GM10266 (cell line): ENCODE measurements around the gene RNF130.
"Not testable (repeated sequence)": the region's sequence is repeated elsewhere in the genome, so short reads cannot be mapped to it uniquely, and the experiment has no call there.

Experiments
- DNase-seq: peaks from one replicate; pipeline ENCODE4 v3.0.0; 2012; ENCODE audit errors: extremely low spot score
- TF ChIP-seq, protein P1 (sequence below): IDR thresholded peaks from 2 replicates; pipeline ENCODE4 v1.5.1; 2012; ENCODE audit warnings: mild to moderate bottlenecking, low read depth; ENCODE audit not compliant: control insufficient read depth, insufficient read depth; ENCODE audit errors: missing control alignments

The RNF130 gene

DNA sequence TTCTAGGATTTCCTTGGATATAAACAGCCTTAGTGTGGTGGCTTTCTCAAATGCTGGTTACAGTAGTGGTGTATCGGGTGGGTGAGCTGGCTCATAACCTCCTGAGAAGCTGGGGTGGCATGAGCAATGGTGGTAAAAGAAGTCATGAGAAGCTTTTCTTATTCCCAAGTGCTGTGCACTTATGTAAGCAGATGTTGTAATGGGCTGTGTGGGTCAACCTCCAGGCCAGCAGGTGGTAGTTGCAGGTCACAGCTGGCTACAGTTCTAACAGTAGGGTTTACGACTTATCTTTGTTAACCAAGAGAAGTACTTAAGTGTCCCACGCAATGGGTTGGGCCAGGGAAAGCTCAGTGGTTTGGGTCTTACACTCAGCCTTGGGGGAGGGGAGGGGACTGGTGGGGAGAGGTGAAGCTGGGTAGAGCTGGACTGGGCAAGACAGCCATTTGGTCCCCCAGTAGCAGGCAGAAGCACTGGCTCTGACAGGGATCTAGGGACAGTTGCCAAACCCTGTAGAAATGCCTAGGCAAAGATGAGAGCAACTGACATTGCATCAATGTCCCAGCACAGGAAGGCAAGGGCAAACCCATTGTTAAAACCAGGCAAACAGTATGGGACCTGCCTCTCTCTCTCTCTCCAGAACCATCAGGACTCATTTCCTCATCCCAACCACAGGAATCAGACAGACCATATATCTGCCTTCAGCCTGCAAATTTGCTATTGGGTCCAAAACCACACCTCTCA is 76.8 kb downstream of the RNF130 start:
- no peak for DNase-seq
- TF ChIP-seq, protein P1, sequence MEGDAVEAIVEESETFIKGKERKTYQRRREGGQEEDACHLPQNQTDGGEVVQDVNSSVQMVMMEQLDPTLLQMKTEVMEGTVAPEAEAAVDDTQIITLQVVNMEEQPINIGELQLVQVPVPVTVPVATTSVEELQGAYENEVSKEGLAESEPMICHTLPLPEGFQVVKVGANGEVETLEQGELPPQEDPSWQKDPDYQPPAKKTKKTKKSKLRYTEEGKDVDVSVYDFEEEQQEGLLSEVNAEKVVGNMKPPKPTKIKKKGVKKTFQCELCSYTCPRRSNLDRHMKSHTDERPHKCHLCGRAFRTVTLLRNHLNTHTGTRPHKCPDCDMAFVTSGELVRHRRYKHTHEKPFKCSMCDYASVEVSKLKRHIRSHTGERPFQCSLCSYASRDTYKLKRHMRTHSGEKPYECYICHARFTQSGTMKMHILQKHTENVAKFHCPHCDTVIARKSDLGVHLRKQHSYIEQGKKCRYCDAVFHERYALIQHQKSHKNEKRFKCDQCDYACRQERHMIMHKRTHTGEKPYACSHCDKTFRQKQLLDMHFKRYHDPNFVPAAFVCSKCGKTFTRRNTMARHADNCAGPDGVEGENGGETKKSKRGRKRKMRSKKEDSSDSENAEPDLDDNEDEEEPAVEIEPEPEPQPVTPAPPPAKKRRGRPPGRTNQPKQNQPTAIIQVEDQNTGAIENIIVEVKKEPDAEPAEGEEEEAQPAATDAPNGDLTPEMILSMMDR, result no peak

DNA sequence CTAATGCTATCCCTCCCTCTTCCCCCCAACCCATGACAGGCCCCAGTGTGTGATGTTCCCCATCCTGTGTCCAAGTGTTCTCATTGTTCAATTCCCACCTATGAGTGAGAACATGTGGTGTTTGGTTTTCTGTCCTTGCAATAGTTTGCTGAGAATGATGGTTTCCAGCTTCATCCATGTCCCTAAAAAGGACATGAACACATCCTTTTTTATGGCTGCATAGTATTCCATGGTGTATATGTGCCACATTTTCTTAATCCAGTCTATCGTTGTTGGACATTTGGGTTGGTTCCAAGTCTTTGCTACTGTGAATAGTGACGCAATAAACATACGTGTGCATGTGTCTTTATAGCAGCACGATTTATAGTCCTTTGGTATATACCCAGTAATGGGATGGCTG is 78.7 kb downstream of the RNF130 start:
- not testable (repeated sequence) for DNase-seq

GRCh38 chr5:179991106-179991505 is 80.5 kb downstream of the RNF130 start:
- no peak for DNase-seq

DNA sequence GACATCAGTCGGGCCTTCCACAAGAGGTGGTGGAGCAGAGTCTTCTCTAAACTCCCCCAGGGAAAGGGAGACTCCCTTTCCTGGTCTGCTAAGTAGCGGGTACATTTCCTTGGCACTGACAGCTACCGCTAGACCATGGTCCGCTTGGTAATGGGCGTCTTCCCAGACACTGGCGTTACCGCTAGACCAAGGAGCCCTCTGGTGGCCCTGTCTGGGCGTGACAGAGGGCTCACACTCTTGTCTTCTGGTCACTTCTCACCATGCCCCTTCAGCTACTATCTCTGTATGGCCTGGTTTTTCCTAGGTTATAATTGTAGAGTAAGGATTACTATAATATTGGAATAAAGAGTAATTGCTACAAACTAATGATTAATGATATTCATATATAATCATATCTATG is 81.0 kb downstream of the RNF130 start:
- not testable (repeated sequence) for DNase-seq

More at GRCh38 chr5:179991106-179991505, 80.5 kb downstream of the RNF130 start:
- TF ChIP-seq, protein P1, result no peak

GRCh38 chr5:179986328-179986727 is 85.2 kb downstream of the RNF130 start:
- TF ChIP-seq, protein P1, result no peak
- DNase-seq, result no peak

- TF ChIP-seq, protein P1, result no peak
- DNase-seq, result no peak
Observed at GRCh38 chr5:179981636-179982035, 89.9 kb downstream of the RNF130 start.

DNA sequence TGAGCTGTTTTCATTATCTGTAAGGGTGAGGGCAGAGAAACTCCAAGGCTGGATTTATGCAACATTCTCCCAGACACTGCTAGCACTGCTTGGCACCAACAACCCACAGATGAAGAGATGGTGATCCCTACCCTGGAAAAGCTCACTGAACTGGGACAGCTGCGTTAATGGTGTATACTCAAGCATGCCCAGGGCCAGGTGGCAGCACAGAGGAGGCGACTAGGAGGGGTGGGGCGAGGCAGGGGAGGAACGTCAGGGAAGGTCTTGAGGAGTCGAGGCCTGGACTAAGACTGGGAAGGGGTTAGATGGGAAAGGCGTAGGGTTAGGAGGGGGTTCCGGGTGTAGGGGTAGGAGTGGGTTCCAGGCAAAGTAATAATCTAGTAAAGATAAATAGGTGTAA is 90.8 kb downstream of the RNF130 start:
- TF ChIP-seq, protein P1, result no peak
- no peak for DNase-seq

GRCh38 chr5:179978792-179979191 is 92.8 kb downstream of the RNF130 start:
- TF ChIP-seq, protein P1, result no peak
- DNase-seq, result no peak
